Activated T-cell treated with anti-CD3 and anti-CD28 coated beads for 4 hours (primary cell): ENCODE results near the gene PRND.
A peak's percentile ranks its signal among the peaks of the same experiment; 100 is the strongest.
"Not testable (repeated sequence)": the region's sequence is repeated elsewhere in the genome, so short reads cannot be mapped to it uniquely, and the experiment has no call there.

ENCODE experiments used
- DNase-seq: peaks from one replicate; pipeline ENCODE4 v3.0.0-alpha.2; 2020

PRND gene

DNA sequence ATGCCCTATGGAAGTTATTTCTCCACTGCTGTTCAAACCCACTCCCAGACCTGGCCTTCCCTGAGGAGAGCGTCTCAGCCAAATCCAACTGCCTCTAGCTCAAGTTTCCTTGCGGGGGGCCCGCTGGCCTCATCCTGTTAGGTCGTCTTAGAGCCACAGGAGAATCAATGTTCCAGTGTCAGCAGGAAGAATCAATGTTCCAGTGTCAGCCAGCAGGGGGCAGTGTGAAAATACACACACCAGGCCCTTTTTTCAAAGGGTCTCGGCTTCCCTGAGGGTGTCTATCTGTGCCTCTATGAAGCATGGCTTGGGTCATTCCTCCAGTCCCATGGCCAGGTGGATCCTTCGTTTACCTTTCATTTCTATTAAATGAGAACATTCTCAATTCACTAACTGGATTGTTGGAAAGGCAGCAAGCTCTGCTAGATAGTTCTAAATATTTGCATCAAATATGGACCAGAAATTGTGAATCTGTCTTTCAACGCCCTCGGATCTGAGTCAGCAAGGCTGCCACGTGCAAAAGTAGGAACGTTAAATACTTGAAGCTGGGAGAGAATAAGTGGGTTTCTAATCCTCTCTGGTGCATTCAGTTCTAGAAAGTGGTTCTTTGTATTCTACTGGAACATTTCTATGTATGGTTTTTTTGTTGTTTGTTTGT lies 19.2 kb downstream of the PRND start:
- peak; percentile 63 for DNase-seq

DNA sequence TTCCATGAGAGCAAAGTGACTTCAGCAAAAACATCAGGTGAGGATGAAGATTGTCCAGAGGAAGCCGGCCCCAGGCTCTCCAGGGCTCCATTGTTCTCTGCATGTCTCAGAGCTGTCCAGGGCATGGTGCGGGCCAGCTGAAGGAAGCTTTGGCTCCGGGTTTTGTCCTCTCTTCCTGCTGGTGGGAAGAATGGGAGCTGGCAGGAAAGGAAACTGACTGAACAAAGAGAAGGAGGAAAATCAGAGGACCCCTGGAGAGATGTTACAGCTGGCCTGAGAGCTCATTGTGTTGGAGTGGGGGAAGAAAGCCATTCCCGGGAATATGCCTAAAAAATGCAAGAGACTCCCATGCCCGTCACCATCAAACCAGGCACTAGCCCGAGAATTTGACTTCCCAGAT lies 27.1 kb downstream of the PRND start:
- DNase-seq, result no peak

DNA sequence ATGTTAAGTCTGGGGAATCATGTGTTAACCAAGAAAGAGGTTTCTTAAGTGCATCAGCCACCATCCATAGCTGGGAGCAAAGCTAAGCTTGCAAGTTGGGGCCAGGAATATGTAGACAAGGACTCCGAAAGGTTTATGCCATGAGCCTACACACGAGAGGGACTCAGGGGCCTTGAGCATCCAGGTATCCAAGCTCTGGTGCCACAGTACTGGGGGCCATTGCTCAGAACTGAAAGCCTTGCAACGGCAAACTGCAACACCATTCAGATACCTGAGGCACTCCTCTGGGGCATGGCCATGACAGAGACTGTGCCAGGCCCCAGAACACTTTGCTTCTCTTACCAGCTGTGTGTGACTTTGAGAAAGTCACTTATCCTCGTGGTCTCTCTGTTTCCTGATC lies 27.6 kb downstream of the PRND start:
- DNase-seq, result no peak

DNA sequence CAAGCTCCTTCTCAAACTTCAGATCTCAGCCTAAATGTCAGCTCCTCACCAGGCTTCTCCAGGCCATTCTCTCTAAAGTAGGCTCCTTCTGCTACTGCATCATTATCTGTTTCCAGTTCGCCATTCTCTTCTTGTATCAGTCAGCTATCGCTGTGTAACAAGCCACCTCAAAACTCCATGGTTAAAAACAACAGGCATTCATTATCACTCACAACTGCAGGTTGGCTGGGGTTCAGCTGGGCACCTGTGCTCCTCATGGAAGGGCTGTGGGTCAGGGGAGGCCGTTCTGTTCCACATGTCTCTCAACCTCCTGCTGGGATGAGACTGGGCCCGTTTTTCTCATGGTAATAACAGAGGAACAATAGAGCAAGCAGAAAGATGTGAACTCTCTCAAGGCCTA lies 28.7 kb downstream of the PRND start:
- no peak for DNase-seq

DNA sequence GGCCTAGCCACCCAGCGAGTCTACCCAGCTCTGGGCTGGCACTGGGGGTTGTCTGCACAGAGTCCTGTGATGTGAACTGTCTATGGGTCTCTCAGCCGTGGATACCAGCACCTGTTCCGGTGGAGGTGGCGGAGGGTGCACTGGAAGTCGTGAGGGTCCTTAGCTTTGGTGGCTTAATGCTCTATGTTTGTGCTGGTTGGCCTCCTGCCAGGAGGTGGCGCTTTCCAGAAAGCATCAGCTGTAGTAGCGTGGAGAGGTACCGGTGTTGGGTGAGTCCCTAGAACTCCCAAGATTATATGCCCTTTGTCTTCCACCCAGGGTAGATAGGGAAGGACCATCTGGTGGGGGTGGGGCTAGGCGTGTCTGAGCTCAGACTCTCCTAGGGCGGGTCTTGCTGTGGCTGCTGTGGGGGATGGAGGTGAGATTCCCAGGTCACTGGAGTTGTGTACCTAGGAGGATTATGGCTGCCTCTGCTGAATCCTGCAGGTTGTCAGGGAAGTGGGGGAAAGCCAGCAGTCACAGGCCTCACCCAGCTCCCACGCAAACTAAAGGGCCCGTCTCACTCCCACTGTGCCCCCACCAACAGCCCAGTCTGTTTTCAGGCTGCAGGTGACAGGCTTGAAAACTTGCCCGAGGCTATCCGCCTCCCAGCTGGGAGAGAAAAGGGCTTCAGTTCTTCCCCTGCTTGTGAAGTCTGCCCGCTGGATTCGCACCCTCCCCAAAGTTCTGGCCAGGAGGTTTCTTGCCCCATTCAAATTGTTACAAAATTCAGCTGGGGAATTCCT lies 37.6 kb downstream of the PRND start:
- peak; percentile 19 for DNase-seq

DNA sequence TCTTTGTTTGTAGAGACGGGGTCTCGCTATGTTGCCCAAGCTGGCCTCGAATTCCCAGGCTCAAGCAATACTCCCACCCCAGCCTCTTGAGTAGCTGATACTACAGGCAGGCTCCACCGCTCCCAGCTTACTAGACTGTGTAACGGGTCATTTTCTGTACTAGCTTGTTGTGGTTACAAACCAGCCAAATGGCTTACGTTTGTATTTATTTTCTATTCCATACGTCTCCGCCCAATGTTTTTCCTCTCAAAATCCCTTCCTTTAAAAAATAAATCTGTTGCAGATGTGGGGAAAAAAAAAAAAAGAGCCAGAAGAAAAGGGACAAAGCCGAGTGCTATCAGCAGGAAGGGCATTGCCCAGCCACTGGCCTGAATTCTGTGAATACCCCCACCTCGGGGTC lies 41.6 kb downstream of the PRND start:
- DNase-seq, result no peak

DNA sequence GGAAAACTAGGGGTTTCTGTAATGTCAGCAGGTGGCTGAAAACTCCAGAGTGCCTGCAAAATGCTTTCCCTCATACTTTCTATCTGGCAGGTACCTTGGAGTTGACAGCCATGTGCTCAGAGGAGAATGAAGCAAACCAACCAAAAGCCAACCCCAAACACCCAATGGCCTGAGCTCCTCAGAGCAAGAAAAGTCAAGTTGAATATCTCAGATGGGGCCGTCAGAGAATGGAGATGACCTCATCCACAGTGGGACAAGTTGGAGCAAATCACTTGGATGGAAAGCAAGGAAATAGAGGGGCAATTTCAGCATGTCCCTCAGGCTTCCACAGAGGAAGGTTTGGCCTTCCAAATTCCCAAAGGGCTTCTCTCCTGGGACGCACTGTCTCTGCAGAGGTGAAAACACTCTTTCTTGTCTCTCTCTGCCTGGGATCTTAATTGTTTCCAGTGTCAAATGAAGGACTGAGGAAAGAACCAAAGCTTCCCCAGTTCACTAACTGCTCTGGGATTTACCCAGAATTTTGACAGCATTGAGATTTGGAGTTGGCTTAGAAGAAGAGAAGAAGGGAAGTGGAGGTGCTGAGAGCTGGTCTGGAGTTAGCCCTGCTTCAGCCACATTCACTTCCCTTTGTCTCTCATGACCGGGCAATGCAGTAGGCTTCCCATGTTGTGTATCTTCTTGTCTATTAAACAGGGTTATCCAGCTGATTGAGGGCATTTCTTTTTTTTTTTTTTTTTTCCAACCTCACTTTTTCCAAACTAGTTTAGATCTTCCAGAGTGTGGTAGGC lies 42.2 kb downstream of the PRND start:
- DNase-seq, result no peak

DNA sequence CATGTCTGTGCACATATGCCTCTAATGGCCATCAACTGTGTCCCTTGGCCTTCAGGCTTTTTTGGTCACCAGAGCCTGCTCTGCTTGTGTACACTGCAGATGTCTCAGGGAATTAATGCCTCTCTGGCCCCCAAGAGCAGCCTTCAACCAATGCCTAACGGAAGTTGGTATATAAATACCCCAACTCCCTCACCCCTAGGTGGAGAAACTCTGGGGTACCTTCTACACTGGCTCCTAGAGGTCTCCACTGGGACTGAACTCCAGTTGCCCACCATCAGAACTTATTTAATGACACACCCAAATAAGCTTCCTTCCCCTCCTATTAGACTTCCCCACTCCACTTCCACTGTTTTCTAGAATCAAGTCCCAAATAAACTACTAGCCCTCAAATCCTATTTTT lies 43.1 kb downstream of the PRND start:
- DNase-seq, result no peak

DNA sequence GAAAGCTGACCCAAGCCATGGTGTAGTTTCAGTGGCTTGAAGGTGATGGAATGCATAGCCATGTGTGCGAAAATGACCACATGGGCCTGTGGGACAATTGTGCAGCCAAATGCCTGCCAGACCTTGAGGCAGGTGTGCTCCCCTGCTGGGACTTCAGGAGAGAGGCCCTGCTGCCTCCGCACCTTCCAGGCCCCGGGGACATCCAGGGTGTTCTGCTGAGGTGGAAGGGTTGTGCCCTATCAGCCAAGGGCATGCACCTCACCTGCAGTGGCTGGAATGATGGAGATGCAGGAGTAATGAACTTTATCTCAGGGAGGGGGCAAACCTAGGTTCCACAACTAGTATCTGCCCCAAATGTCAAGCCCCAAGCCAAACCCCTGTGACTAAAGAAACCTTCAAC lies 44.0 kb downstream of the PRND start:
- no peak for DNase-seq

DNA sequence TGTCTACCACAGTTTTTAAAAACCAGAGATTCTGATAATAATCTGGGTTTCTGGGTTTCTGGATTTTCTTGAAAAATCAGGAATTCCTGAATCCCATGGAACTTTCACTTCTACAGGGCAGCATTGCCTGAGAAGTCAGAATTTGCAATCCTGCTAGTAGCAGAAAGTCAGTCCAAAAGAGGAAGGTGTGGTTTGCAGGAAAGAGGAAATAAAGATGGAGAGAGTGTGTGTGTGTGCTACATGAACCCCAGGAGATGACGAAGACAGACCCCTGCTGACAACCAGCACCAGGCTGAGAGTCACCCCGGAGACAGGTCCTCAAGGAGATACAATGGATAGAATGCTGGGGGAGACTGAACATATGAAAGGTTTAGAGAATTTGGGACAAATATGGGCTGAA lies 44.9 kb downstream of the PRND start:
- DNase-seq, result no peak

DNA sequence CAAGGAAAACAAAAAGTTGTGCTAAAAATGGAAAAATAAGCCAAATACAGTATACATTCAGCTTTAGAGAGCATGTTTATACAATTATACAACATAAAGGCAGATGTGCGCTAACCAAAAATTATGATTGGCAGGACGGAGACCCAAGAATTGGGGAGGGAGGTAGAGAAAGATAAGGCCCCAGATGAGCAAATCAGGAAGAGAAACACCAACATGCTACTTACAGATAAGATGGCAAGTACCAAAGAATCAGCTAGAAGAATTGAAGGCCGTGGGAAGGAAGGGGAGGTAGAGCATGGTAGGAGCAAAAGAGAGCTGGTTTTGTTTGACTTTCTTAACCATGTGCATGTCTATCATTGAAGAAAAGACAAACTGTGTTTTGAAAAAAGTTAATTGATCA lies 45.4 kb downstream of the PRND start:
- DNase-seq, result no peak

DNA sequence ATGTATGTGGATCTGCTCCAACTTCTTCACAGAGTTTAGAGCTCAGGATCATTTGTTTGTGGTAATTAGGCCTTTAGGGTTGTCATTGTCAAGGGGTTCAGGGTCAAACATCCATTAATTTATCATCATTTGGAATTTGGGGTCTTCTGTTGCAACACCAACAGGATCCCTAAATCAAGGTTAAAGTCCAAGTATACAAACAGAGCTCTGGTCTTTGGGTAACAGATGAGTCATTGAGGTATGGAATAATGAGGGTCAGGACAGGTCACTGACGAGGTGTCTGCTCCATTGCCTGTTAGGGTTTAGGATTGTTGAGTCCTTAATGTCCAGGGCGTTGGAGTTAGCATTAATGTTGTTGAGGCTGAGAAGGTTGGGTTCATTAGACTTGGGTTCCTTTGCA lies 47.6 kb downstream of the PRND start:
- DNase-seq, result no peak

DNA sequence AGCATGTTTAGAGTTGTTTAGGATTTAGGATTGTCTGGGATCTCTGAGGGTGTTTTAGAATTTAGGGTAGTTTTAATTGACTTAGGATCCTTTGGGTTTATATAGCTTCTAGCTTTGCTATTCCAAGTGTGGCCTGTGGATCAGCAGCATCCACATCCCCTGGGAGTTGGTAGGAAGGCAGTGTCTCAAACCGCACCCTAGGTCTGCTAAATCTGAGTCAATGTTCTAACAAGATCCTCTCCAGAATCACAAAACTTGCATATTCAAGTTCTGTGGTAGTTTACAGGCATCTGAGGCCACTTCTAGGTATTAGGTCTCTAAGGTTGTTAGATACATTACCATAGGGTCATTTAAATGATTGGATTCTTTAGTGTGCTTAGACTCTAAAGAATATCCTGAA lies 48.3 kb downstream of the PRND start:
- DNase-seq, result no peak

DNA sequence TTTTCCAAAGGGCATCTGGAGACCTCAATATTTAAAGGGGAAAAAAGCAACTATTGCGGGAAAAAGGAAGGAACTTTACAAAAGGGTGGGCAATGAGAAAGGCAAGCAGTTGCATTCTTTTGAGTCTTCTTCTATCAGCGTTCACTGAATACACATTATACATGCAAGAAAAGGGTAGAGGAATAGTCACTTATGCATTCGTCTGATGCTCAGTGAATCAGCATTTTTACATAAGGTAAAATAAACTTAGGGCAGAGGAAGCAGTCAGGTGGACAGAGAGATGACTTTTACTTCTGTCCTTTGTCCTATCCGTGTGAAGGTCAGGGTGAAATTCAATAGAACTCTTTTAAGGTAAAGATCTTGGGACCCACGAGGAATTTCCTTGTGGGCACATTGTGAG lies 49.3 kb downstream of the PRND start:
- no peak for DNase-seq

DNA sequence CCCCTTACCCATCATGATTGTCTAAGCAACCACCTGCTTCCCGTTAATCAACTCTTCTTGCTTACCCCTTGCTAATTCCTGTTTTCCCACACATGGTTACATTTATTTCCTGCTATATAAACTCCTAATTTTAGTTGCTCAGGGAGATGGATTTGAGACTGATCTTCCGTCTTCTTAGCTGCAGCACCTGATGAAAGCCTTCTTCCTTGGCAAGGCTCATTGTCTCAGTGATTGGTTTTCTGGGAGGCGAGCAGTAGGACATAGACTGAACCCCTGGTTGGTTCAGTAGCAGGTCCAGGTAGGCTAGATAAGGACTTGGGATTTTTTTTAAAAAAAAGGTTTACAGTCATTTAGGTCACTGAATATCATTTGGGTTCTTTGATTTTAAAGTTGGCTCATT lies 50.4 kb downstream of the PRND start:
- DNase-seq, result no peak

DNA sequence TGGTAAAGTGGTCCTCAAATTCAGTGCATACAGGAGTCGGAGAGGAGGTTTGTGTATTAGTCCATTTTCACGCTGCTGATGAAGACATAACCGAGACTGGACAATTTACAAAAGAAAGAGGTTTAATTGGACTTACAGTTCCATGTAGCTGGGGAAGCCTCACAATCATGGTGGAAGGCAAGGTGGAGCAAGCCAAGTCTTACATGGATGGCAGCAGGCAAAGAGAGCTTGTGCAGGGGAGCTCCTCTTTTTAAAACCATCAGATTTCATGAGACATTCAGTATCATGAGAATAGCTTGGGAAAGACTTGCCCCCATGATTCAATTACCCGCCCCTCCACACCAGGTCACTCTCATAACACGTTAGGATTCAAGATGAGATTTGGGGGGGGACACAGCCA lies 51.3 kb downstream of the PRND start:
- not testable (repeated sequence) for DNase-seq

DNA sequence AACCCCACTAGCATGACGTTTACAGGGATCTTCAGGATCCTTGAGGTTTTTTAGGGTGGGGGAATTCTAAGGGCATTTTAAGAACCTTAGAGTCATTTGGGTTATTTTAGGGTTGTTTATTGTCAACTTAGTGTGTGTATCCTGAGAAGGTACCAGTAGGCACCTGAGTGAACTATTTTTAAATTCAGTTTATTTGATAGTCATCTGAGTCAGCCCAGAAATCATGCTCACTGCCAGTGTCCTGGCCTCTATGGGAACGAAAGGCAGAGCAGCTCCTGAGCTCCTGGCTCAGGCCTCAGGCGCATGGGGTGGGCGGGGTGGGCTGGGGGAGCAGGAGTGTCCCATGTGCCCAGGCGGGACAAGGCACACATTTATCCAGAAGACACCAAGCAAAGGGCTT lies 52.0 kb downstream of the PRND start:
- DNase-seq, result no peak

DNA sequence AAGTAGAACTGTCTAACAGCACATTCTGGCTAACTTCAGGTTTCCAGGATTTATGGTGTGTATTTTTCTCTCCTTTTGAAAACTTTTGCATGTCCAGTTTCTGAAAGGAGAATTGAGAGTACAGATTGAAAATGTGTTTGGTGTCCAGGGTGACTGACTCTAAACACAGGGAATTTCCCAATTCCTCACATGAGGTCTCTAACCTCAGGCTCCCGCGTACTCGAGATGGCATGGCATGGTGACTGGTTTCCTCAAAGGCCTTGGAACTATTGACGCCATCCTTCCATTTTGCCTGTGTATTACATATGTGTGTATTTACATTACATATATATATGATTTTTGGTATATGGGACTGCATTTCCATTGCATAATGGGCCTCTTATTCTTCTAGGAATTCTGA lies 52.5 kb downstream of the PRND start:
- DNase-seq, result no peak

DNA sequence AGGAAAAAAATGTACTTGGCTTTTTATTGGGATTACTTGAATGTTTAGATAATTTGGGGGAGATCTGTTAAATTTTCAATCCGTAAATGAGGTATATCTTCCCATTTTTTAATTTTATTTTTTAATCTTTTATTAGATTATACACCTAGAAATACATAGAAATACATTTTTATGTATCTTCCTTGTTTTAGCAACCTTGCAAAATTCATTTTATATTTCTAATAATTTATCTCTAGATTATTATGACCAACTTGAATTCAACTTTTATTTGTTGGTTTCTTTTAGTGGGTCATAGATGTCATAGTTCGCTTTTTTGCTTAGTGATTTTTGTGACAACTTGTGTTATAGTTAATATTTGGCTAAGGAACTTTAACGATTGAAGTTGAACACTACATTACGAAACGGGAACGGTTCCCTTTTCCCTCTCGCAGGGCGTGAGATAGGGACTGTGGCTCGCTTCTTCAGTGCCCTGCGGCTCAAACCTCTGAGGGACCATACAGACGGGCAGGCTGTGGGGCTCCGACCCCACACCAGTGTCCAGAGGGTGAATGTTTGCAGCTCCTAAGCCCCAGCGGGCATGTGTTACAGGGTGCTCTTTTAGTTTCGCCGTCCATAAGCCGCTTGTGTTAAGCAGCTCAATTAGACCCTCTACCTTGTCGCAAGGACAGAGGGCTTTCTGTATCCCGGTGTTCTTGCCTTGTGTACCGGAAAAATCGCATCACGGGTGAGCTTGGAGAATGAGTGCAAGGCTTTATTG lies 53.8 kb downstream of the PRND start:
- no peak for DNase-seq

DNA sequence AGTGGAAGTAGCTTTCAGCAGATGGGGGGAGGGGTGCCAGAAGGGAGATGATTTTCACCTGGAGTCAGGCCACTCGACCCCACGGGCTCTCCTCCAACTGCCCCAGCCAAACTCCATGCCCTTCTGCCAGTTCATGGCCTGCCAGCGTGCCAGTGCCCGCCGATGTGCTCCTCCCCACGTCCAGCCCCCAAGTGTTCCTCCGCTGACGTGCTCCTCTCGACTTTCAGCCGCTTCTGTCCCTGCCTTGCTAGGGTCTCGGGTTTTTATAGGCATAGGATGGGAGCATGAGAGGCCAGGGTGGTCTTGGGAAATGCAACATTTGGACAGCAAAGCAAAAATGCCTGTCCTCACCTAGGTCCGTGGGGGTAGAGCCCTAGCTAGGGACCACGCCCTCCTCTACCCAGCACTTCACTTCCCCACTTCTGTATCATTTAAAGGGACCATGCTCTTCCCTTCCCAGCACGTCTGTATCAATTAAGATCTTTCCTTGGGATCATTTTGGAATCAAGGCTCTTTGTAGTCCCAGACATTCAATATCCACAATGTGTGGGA lies 54.4 kb downstream of the PRND start:
- no peak for DNase-seq
